Measurements from ENCODE around the gene BOD1.

BOD1 gene

GRCh38 chr5:173638126-173639040, 21.9 kb upstream of the BOD1 start:
- no peak for TF ChIP-seq CTCF (IDR thresholded peaks at IDR 0.05; ENCODE audit: insufficient read depth, low read length)
- Histone ChIP-seq H3K27ac (replicated peaks) (no peak overlapping the region), H3K4me3 (replicated peaks; ENCODE audit: insufficient read depth, low read length) (no peak overlapping the region), H3K27me3 (ENCODE audit: insufficient read depth, poor library complexity, severe bottlenecking) (no peaks in the 10 kb centered on the region)
- no peak for DNase-seq (ENCODE audit: low read depth in 1 of 2, low spot score in 1 of 2)

- TF ChIP-seq REST (IDR thresholded peaks at IDR 0.05; ENCODE audit: insufficient replicate concordance, low read depth) (no peak), CTCF (IDR thresholded peaks at IDR 0.05; ENCODE audit: insufficient read depth, low read length) (no peak), GABPA (IDR thresholded peaks at IDR 0.05; ENCODE audit: low read depth) (no peak), SPI1 (IDR thresholded peaks at IDR 0.05; ENCODE audit: borderline replicate concordance, low read depth) (no peak), POLR2AphosphoS5 (IDR thresholded peaks at IDR 0.05; ENCODE audit: low read depth) (no peak)
- H3K27me3 ChIP-seq (ENCODE audit: insufficient read depth, poor library complexity, severe bottlenecking): no peaks in the 10 kb centered on the region
Measured at GRCh38 chr5:173637340-173637739, 20.9 kb upstream of the BOD1 start.

GRCh38 chr5:173634465-173634983, 18.1 kb upstream of the BOD1 start:
- no peak for DNase-seq (ENCODE audit: low read depth in 1 of 2, low spot score in 1 of 2)
- Histone ChIP-seq H3K4me3 (replicated peaks; ENCODE audit: insufficient read depth, low read length) (no peak overlapping the region), H3K27ac (replicated peaks) (no peak overlapping the region), H3K27me3 (ENCODE audit: insufficient read depth, poor library complexity, severe bottlenecking) (no peaks in the 10 kb centered on the region)
- TF ChIP-seq GABPA (IDR thresholded peaks at IDR 0.05; ENCODE audit: low read depth) (no peak), REST (IDR thresholded peaks at IDR 0.05; ENCODE audit: insufficient replicate concordance, low read depth) (no peak), SPI1 (IDR thresholded peaks at IDR 0.05; ENCODE audit: borderline replicate concordance, low read depth) (no peak)

More at GRCh38 chr5:173637340-173637739, 20.9 kb upstream of the BOD1 start:
- no peak for DNase-seq (ENCODE audit: low read depth in 1 of 2, low spot score in 1 of 2)
- H3K27ac ChIP-seq (replicated peaks): no peak overlapping the region
- H3K4me3 ChIP-seq (replicated peaks; ENCODE audit: insufficient read depth, low read length): no peak overlapping the region

- TF ChIP-seq CTCF (IDR thresholded peaks at IDR 0.05; ENCODE audit: insufficient read depth, low read length): no peak
- DNase-seq (ENCODE audit: low read depth in 1 of 2, low spot score in 1 of 2): no peak
- Histone ChIP-seq H3K27ac (replicated peaks) (no peak overlapping the region), H3K27me3 (ENCODE audit: insufficient read depth, poor library complexity, severe bottlenecking) (no peaks in the 10 kb centered on the region), H3K4me3 (replicated peaks; ENCODE audit: insufficient read depth, low read length) (no peak overlapping the region)
Measured at GRCh38 chr5:173633304-173633703, 16.9 kb upstream of the BOD1 start.

All from HL-60 (cell line).